K562 (cell line): ENCODE measurements around the gene STXBP4. TPM values are rescaled to one million over a fixed set of nuclear protein-coding genes. Genes with fewer than 3 reads are reported as not detected.

Experiments used
- AFF1 ChIP-seq, 2 experiments: fragments of 450-650 bp; IDR thresholded peaks; 2 replicates each; pipeline ENCODE4 v1.6.1; 2018; ENCODE audit warnings: mild to moderate bottlenecking in 2 of 2, low read depth in 1 of 2; ENCODE audit not compliant: partially characterized antibody in 2 of 2
- BCLAF1 ChIP-seq, 2 experiments: fragments of 450-650 bp in 1 of 2; IDR thresholded peaks; 2 replicates each; pipeline ENCODE4 v1.6.1; 2011 to 2017; ENCODE audit warnings: low read depth in 2 of 2, antibody characterized with exemption in 1 of 2, borderline replicate concordance in 1 of 2, low read length in 1 of 2, mild to moderate bottlenecking in 1 of 2, mixed read lengths in 1 of 2; ENCODE audit not compliant: control insufficient read depth in 1 of 2
- DDX20 ChIP-seq: fragments of 450-650 bp; IDR thresholded peaks from 2 replicates; pipeline ENCODE4 v1.6.1; 2016; ENCODE audit warnings: missing genetic modification characterization, low read depth, mild to moderate bottlenecking, missing compliant biosample characterization, moderate library complexity
- ETS2 ChIP-seq: IDR thresholded peaks from 2 replicates; pipeline ENCODE4 v1.6.1; 2016; ENCODE audit warnings: borderline replicate concordance, missing genetic modification characterization, mild to moderate bottlenecking, moderate library complexity, missing compliant biosample characterization; ENCODE audit not compliant: poor library complexity, severe bottlenecking
- FOXK2 ChIP-seq, 2 experiments: fragments of 450-650 bp; IDR thresholded peaks in 1 of 2; conservative IDR thresholded peaks in 1 of 2; 2 replicates each; pipeline ENCODE4 v1.6.1; 2016; ENCODE audit warnings: low read depth in 2 of 2, mild to moderate bottlenecking in 1 of 2
- FUS ChIP-seq: fragments of 200-400 bp; formaldehyde crosslinking; optimal IDR thresholded peaks from 2 replicates; pipeline ENCODE3; 2017; ENCODE audit warnings: low read depth, low read length
- GTF2A2 ChIP-seq: IDR thresholded peaks from 2 replicates; pipeline ENCODE4 v1.6.1; 2016; ENCODE audit warnings: mild to moderate bottlenecking, missing genetic modification characterization, missing compliant biosample characterization
- HOXB6 ChIP-seq: fragments of 250-450 bp; sonication (Bioruptor Pico); IDR thresholded peaks from 2 replicates; pipeline ENCODE4 v1.5.1; 2022; ENCODE audit warnings: mild to moderate bottlenecking, borderline replicate concordance
- IRF9 ChIP-seq: fragments of 450-650 bp; IDR thresholded peaks from 2 replicates; pipeline ENCODE4 v1.6.1; 2016; ENCODE audit warnings: missing biosample characterization, missing genetic modification characterization
- MAFF ChIP-seq: IDR thresholded peaks from 2 replicates; pipeline ENCODE4 v1.6.1; 2012; ENCODE audit warnings: low read length, improper control_type of control experiment
- RAD21 ChIP-seq, 2 experiments: fragments of 250-450 bp in 1 of 2; fragments of 450-650 bp in 1 of 2; sonication (Bioruptor Pico) in 1 of 2; formaldehyde crosslinking in 1 of 2; IDR thresholded peaks in 1 of 2; conservative IDR thresholded peaks in 1 of 2; 2 replicates each; pipeline versions ENCODE4 v1.4.0 to v1.8.0; 2020 to 2022; ENCODE audit warnings: mild to moderate bottlenecking in 2 of 2, moderate library complexity in 1 of 2
- SMAD1 ChIP-seq: fragments of 150-350 bp; IDR thresholded peaks from 2 replicates; pipeline ENCODE4 v1.6.1; 2014; ENCODE audit warnings: low read length, low read depth; ENCODE audit not compliant: partially characterized antibody
- ZBTB34 ChIP-seq: fragments of 250-450 bp; sonication (Bioruptor Pico); IDR thresholded peaks from 2 replicates; pipeline ENCODE4 v1.8.0; 2021; ENCODE audit warnings: mild to moderate bottlenecking, moderate library complexity
- ZFP36 ChIP-seq: fragments of 150-350 bp; IDR thresholded peaks from 2 replicates; pipeline ENCODE4 v1.6.1; 2018; ENCODE audit warnings: low read length, low read depth; ENCODE audit not compliant: partially characterized antibody
- ZNF140 ChIP-seq: fragments of 250-450 bp; sonication (Bioruptor Pico); IDR thresholded peaks from 2 replicates; pipeline ENCODE4 v1.8.0; 2021; ENCODE audit warnings: moderate library complexity, mild to moderate bottlenecking, inconsistent platforms
- ZNF589 ChIP-seq: fragments of 200-800 bp; sonication (Bioruptor generic); IDR thresholded peaks from 2 replicates; pipeline ENCODE4 v1.6.1; 2016; ENCODE audit warnings: low read depth, missing genetic modification characterization, missing compliant biosample characterization
- polyA plus RNA-seq, 8 experiments: library from polyadenylated mRNA; depleted of rRNA in 4 of 8; stranded (reverse) in 5 of 8; unstranded in 3 of 8; fragments of >200 nt; fragmentation: Nextera tagmentation in 2 of 8; fragmentation: Illumina TruSeq in 1 of 8; extraction: Ambion mirVana in 2 of 8; extraction: Trizol in 1 of 8; gene quantifications; 2 replicates each; pipeline versions ENCODE4 v1.2.1 to v1.2.3, GENCODE V29; 2011 to 2014; ENCODE audit warnings: inconsistent platforms in 1 of 8, missing spikeins in 1 of 8
- total RNA-seq, 7 experiments: library from RNA; depleted of rRNA in 6 of 7; stranded (reverse); fragments of >200 nt in 6 of 7; fragmentation: Illumina TruSeq in 2 of 7; extraction: Trizol in 2 of 7; gene quantifications; 2 replicates each; pipeline versions ENCODE4 v1.2.1 to v1.2.3, GENCODE V29; 2011 to 2021; ENCODE audit warnings: low replicate concordance in 1 of 7

Gene STXBP4
- total and polyA plus RNA-seq, 9 of the 15 experiments (the other 6 are each of a cell fraction or from before 2014, with no cell fraction given): 11.6 to 23.2 (median 18.5) TPM

GRCh38 chr17:54968262-54968987 lies at the start of gene STXBP4, which contains the start of gene COX11 (continued):
- no peak for TF ChIP-seq BCLAF1 (IDR thresholded peaks at IDR 0.05; ENCODE audit: borderline replicate concordance in 1 of 2, control insufficient read depth in 1 of 2, low read depth in 2 of 2, low read length in 1 of 2)
- no peak for TF ChIP-seq FUS
- TF ChIP-seq ETS2 (tag): no peak
- TF ChIP-seq DDX20 (tag): no peak
- no peak for TF ChIP-seq HOXB6 (CRISPR knock-in tag)
- TF ChIP-seq ZNF140 (CRISPR knock-in tag): no peak
- no peak for TF ChIP-seq FOXK2 (conservative IDR thresholded peaks at IDR 0.05 in 1 of 2, IDR thresholded peaks at IDR 0.05 in 1 of 2; ENCODE audit: low read depth in 2 of 2)
- TF ChIP-seq ZNF589 (CRISPR knock-in tag): no peak
- TF ChIP-seq AFF1 (IDR thresholded peaks at IDR 0.05; ENCODE audit: low read depth in 1 of 2, partially characterized antibody in 2 of 2): no peak
- no peak for TF ChIP-seq ZFP36
- TF ChIP-seq IRF9: no peak
- TF ChIP-seq ZBTB34 (CRISPR knock-in tag): no peak
- peak; percentile 82; the same call in 1 of the 2 replicates for TF ChIP-seq MAFF
- peak in 1 of 2 experiments; percentile 26; a peak in 1 of 4 replicates for TF ChIP-seq RAD21 (CRISPR knock-in tag; conservative IDR thresholded peaks at IDR 0.05 in 1 of 2, IDR thresholded peaks at IDR 0.05 in 1 of 2)
- TF ChIP-seq SMAD1: no peak
- no peak for TF ChIP-seq GTF2A2
